GM12873 (cell line): ENCODE results near the gene PCED1A.

Experiments used
- TF ChIP-seq, protein P1 (sequence below): IDR thresholded peaks from 2 replicates; pipeline ENCODE4 v1.5.1; 2012; ENCODE audit warnings: low read depth, mild to moderate bottlenecking, moderate library complexity, low read length, control low read depth; ENCODE audit not compliant: insufficient read depth; ENCODE audit errors: missing control alignments

The PCED1A gene

DNA sequence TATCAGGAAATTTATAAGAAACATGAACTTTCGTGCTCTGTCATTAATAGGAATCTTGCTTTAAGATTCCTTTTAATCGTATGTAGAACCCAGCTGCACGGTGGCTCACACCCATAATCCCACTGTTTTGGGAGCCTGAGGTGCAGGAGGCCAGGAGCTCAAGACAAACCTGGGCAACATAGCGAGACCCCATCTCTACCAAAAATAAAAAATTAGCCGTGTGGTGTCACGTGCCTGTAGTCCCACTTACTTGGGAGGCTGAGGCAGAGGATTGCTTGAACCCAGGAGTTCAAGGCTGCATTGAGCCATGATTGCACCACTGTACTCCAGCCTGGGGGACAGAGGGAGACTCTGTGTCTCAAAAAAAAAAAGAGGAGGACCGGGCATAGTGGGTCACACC lies 40.2 kb upstream of the PCED1A start:
- TF ChIP-seq, protein P1, sequence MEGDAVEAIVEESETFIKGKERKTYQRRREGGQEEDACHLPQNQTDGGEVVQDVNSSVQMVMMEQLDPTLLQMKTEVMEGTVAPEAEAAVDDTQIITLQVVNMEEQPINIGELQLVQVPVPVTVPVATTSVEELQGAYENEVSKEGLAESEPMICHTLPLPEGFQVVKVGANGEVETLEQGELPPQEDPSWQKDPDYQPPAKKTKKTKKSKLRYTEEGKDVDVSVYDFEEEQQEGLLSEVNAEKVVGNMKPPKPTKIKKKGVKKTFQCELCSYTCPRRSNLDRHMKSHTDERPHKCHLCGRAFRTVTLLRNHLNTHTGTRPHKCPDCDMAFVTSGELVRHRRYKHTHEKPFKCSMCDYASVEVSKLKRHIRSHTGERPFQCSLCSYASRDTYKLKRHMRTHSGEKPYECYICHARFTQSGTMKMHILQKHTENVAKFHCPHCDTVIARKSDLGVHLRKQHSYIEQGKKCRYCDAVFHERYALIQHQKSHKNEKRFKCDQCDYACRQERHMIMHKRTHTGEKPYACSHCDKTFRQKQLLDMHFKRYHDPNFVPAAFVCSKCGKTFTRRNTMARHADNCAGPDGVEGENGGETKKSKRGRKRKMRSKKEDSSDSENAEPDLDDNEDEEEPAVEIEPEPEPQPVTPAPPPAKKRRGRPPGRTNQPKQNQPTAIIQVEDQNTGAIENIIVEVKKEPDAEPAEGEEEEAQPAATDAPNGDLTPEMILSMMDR, result no peak

GRCh38 chr20:2879146-2879545 lies 38.7 kb upstream of the PCED1A start:
- TF ChIP-seq, protein P1, result no peak

DNA sequence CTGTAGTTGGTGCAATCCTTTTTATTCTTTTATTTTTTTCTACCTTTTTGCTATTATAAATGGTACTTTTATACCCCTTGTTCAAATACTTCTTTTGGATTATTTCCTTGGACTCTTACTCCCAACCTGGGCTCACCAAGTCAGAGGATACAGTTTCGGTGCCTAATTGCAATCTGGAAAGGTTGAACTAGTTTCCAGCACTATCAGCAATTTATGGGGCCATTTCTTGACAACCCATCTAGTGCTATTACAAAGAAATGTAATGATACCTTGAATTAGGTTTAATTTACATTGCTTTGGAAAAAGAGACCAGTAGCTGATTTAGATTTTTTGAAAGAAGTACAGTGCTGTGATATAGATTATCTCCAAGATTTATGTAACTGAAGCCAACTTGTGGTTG lies 38.1 kb upstream of the PCED1A start:
- TF ChIP-seq, protein P1, result no peak

- TF ChIP-seq, protein P1, result no peak
Observed at GRCh38 chr20:2875690-2876203, 35.3 kb upstream of the PCED1A start.

- TF ChIP-seq, protein P1, result no peak
Observed at GRCh38 chr20:2874456-2874855, 34.0 kb upstream of the PCED1A start.

GRCh38 chr20:2873747-2874041 lies 33.2 kb upstream of the PCED1A start:
- TF ChIP-seq, protein P1, result no peak

DNA sequence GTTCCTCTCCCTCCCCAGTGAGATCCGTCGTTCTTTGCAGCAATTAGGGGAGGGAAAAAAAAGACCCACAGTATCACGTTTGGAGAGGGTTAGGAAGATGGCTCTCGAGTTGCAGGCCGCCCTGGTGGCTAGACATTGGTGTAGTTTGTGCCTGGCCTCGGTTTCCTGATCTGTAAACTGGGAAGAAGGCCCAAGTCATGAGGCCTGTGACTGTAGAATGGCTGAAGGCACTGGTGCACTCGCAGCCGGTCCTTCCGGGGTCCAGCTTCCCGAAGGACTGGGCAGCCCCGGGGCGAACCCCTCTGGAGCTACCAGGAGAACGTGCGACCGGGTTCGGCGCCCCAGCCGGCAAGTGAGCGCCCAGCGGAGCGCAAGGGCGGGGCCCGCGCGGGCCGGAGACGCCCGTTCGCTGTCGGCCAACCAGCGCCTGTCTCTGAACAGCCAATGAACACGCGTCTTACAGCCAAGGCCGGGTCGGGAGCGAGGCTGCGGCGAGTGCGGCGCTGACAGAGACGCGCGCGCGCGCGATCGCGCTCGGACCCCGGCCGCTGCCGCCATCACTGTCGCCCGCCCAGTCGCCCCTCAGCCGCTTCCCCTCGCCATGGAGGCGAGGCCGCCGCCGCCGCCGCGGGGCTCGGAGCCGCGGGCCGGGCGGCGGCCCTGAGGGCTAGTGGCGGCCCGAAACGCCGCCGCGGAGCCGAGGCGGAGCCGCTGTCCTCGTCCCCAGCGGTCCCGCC lies 32.7 kb upstream of the PCED1A start, which contains the start of gene PTPRA:
Gene PTPRA (plus strand): TSS at position 472 of the 737 bp plus-strand sequence. CDS start 90,797 bp downstream, outside the sequence.
- TF ChIP-seq, protein P1, result no peak
